Adrenal gland (tissue), 12 donors: ENCODE results near the gene WFDC1. TPM values are rescaled to one million over a fixed set of nuclear protein-coding genes. Genes with fewer than 3 reads are reported as not detected.

Source experiments
- DNase-seq, 7 donors: peaks; one replicate each; pipeline ENCODE4 v3.0.0-alpha.2; 2019 to 2020
- H3K27ac ChIP-seq, 5 donors: fragments of 200-600 bp; sonication (generic) in 4 of 5; 1 replicate in 3 of 5; 2 replicates in 2 of 5; pipeline versions ENCODE4 v1.5.1 to v1.8.0; 2016 to 2020; ENCODE audit warnings: mild to moderate bottlenecking in 1 of 5
- H3K27me3 ChIP-seq: fragments of 200-600 bp; 2 replicates; pipeline ENCODE4 v1.8.0; 2021
- H3K36me3 ChIP-seq, 2 donors: fragments of 200-600 bp; replicated peaks in 1 of 2; 1 replicate in 1 of 2; 2 replicates in 1 of 2; pipeline versions ENCODE4 v1.5.1 to v1.8.0; 2018 to 2022
- H3K4me1 ChIP-seq, 2 donors: fragments of 200-600 bp; replicated peaks in 1 of 2; 1 replicate in 1 of 2; 2 replicates in 1 of 2; pipeline versions ENCODE4 v1.5.1 to v1.8.0; 2018 to 2021
- H3K4me3 ChIP-seq, 4 donors: fragments of 200-600 bp; sonication (generic) in 3 of 4; one replicate each; pipeline ENCODE4 v1.5.1; 2016 to 2018
- H3K9me3 ChIP-seq, 3 donors: fragments of 200-600 bp; sonication (generic) in 1 of 3; replicated peaks in 1 of 3; 1 replicate in 2 of 3; 2 replicates in 1 of 3; pipeline versions ENCODE4 v1.5.1 to v1.8.0; 2016 to 2021
- CTCF ChIP-seq, 6 experiments: fragments of 450-650 bp in 4 of 6; fragments of 200-600 bp in 2 of 6; sonication (generic) in 1 of 6; IDR thresholded peaks; 1 replicate in 5 of 6; 2 replicates in 1 of 6; pipeline versions ENCODE4 v1.5.1 to v1.8.0; 2016 to 2021; ENCODE audit warnings: antibody characterized with exemption in 6 of 6, mild to moderate bottlenecking in 2 of 6, moderate library complexity in 1 of 6
- POLR2A ChIP-seq, 2 donors: fragments of 450-650 bp; IDR thresholded peaks; one replicate each; pipeline ENCODE4 v1.6.1; 2017; ENCODE audit warnings: antibody characterized with exemption in 2 of 2, mild to moderate bottlenecking in 2 of 2, moderate library complexity in 1 of 2
- WGBS, 4 donors: extraction: QIAGEN DNeasy Blood & Tissue Kit in 2 of 4; methylation state at CpG; one replicate each; pipeline versions ENCODE4 v1.1.5 to v1.1.7; 2013 to 2017; 5-methylcytosine and 5-hydroxymethylcytosine counted together
- intact Hi-C, 2 donors: fragments of 100-400 bp; cut with DNase I; formaldehyde crosslinking; loops; one replicate each; pipeline versions ENCODE4 v1.14.1 to v1.15.0; 2022 to 2023
- polyA plus RNA-seq, 3 donors: library from polyadenylated mRNA; stranded (reverse); fragments of 200-250 nt in 2 of 3; fragments of 350-450 nt in 1 of 3; fragmentation: Illumina TruSeq in 1 of 3; extraction: RNeasy Lipid Tissue Mini Kit (QIAGEN cat#74804) in 1 of 3; gene quantifications; one replicate each; pipeline ENCODE4 v1.2.3, GENCODE V29; 2013 to 2014
- total RNA-seq, 9 donors: library from RNA; depleted of rRNA in 4 of 9; stranded (reverse); fragments of >200 nt in 4 of 9; fragments of 120-200 nt in 1 of 9; fragmentation: NEBNext Ultra II Directional in 1 of 9; extraction: Animal tissue kit (Norgen Biotek cat#: 25700) in 1 of 9; gene quantifications; one replicate each; pipeline versions ENCODE4 v1.1.0 to v1.2.4, GENCODE V29; 2013 to 2023
- donor health status: healthy with polysubstance abuse.
- donor health status: Bipolar disorder and iron deficiency.
- donor health status: DM: yes; HTN: yes; CAD: no.
- donor health status: DM: no; HTN: no; CAD: no.
- donor health status: DM: no; HTN: no; CAD: no.
- donor health status: DM: yes; HTN: yes; CAD: no.

Gene WFDC1
- total and polyA plus RNA-seq, 12 donors, result 9.6 to 284 (median 39.8) TPM

GRCh38 chr16:84260766-84261554 lies 33.7 kb upstream of the WFDC1 start:
- Histone ChIP-seq H3K4me3 (no peak overlapping the region), H3K9me3 (no peaks in the 10 kb centered on the region), H3K27ac (no peak overlapping the region), H3K27me3 (no peaks in the 10 kb centered on the region), H3K36me3 (no peaks in the 10 kb centered on the region), H3K4me1 (no peaks in the 10 kb centered on the region)
- DNase-seq, result no peak
- 76 to 86% (median 83%) methylated on average over 17 to 23 of the region's 23 CpGs for WGBS, 4 donors
- TF ChIP-seq CTCF (IDR thresholded peaks at IDR 0.05) (no peak), POLR2A (IDR thresholded peaks at IDR 0.05) (no peak)
- intact Hi-C loops, result no loop called here

GRCh38 chr16:84262031-84262430 lies 32.6 kb upstream of the WFDC1 start:
- H3K27ac ChIP-seq, result no peak overlapping the region
- no peaks in the 10 kb centered on the region for H3K36me3 ChIP-seq
- no peaks in the 10 kb centered on the region for H3K27me3 ChIP-seq
- no peak for TF ChIP-seq POLR2A (IDR thresholded peaks at IDR 0.05)
- no peak for TF ChIP-seq CTCF (IDR thresholded peaks at IDR 0.05)
- intact Hi-C loops, result no loop called here
- WGBS, 4 donors, result 90 to 96% (median 93%) methylated on average over 4 of the region's 4 CpGs
- no peaks in the 10 kb centered on the region for H3K4me1 ChIP-seq
- H3K4me3 ChIP-seq, result no peak overlapping the region
- no peak for DNase-seq
- no peaks in the 10 kb centered on the region for H3K9me3 ChIP-seq

GRCh38 chr16:84262939-84263338 lies 31.7 kb upstream of the WFDC1 start:
- H3K4me3 ChIP-seq, result no peak overlapping the region
- no peak for TF ChIP-seq POLR2A (IDR thresholded peaks at IDR 0.05)
- no peak for TF ChIP-seq CTCF (IDR thresholded peaks at IDR 0.05)
- no peaks in the 10 kb centered on the region for H3K36me3 ChIP-seq
- WGBS, 4 donors, result 63 to 97% (median 90%) methylated on average over 3 of the region's 3 CpGs
- H3K27me3 ChIP-seq, result no peaks in the 10 kb centered on the region
- no peaks in the 10 kb centered on the region for H3K9me3 ChIP-seq
- H3K27ac ChIP-seq, result no peak overlapping the region
- H3K4me1 ChIP-seq, result no peaks in the 10 kb centered on the region
- DNase-seq, result no peak
- intact Hi-C loops, result no loop called here

GRCh38 chr16:84266451-84266850 lies 28.2 kb upstream of the WFDC1 start:
- intact Hi-C loops, result no loop called here
- H3K36me3 ChIP-seq, result no peaks in the 10 kb centered on the region
- no peak overlapping the region for H3K27ac ChIP-seq
- H3K27me3 ChIP-seq, result no peaks in the 10 kb centered on the region
- peak; percentile 23 to 88 (median 48) for DNase-seq
- H3K9me3 ChIP-seq, result no peaks in the 10 kb centered on the region
- no peaks in the 10 kb centered on the region for H3K4me1 ChIP-seq
- no peak overlapping the region for H3K4me3 ChIP-seq
- TF ChIP-seq CTCF (IDR thresholded peaks at IDR 0.05) (no peak), POLR2A (IDR thresholded peaks at IDR 0.05) (no peak)
- 32 to 73% (median 41%) methylated on average over 2 to 4 of the region's 4 CpGs for WGBS, 4 donors
